IPS DF 4.7 (cell line): ENCODE results near the gene SETD1A.
"Not testable (repeated sequence)": the region's sequence is repeated elsewhere in the genome, so short reads cannot be mapped to it uniquely, and the experiment has no call there.

Experiments used
- DNase-seq: peaks from one replicate; pipeline ENCODE4 v3.0.0-alpha.2; 2013; ENCODE audit warnings: low spot score; ENCODE audit errors: extremely low read depth

Gene SETD1A

DNA sequence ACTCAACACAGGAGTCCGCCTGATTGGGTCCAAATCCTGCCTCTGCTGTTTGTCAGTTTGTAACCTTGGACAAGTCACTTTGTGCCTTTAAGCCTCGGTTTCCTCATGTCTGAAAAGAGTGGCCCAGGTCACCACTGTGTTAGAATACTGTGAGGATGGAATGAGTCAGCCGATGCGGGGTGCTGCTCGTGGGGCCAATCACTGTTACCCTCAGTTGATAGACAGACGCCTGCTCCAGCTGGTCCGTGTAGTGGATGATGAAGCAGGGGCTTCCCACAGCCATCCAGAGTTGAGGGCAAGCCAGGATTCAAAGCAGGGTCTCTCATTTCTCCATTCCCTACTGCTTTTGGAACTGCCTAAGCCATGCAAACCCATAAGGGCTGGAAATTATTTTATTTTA is 28.4 kb upstream of the SETD1A start:
- no peak for DNase-seq

DNA sequence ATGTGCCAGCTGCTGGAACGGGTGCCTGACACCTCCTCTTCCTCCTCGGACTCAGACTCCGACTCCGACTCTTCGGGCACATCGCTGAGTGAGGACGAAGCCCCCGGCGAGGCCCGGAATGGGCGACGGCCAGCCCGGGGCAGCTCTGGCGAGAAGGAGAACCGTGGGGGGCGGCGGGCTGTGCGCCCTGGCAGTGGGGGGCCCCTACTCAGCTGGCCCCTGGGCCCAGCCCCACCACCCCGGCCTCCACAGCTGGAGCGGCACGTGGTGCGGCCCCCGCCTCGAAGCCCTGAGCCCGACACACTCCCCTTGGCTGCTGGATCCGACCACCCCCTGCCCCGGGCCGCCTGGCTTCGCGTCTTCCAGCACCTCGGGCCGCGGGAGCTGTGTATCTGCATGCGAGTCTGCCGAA is 27.4 kb upstream of the SETD1A start:
- no peak for DNase-seq

DNA sequence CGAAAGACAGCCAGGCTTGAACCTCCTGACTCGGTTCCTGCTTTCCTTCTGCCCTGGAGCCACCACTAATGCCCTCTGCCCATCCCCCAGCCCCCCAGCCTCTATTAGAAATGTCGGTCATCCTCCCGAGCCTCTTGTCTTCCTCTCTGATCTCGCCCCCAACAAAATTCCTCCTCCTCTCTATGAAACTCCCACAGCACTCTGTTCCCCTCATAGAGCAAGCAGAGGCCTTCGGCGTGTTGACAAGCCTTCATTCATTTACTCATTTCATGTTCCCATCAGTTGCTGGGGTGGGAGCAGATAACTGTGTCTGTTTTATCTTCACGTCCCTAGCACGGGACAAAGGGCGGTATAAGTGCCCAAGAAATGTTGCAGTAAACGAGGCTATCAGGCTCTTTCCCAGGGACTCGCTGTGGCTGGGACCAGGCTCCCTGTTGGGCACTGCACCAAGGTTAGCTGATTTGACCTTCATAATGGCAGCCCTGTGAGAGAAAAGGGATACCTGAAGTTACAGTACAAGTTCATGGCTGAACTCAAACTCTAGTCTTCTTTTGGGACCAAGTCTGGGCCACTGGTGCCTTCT is 26.4 kb upstream of the SETD1A start:
- no peak for DNase-seq

DNA sequence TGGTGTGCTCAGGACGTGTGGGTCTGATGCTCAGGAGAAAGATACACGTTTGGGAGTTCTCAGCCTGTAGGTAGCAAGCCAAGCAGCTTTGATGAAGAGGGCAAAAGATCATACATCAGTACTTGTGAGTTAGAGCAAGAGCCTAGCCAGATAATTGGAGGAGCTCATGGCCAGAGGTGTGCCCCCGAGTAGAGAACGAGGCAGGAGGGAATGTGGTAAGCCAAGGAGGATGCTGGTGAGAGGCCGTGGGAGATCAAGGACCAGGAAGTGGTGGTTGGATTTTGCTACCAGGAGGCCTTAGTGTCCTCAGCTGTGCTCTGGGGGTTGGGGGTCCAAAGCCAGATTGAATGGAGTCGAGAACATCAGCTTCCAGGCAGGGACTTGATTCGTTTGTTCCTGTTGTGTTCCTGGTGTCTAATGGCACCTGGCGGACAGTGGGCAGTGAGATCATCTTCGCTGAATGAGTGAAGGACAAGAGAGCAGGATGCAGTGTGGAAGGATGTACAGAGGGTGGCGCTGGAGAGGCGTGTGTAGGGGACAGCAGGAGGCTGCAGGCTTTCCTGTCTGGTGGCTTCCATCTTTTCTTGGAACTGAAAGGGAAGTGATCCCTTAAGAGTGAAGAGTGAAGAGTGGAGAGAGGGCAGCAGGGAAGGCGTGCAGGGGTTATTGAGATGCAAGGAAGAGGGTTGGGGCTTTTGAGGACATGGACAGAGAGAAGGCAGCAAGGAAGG is 22.6 kb upstream of the SETD1A start:
- DNase-seq, result no peak

DNA sequence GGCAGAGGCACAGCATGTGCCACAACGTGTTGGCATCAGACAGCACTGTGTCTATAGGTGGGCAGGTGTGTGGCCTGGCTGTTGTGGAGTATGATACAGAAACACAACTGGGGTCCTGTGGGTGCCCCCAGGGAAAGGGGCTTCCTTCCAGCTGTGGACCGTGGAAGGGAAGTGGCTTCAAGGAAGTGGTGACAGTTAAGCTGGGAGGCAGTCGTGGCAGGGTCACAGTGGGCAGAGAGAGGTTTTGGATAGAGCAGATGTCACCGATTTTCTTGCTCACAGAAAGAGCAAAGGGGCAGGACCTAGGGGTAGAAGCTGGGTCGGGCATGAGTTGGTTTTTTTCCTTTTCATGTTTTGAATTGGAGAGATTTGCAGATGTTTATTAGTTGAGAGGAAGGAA is 19.9 kb upstream of the SETD1A start:
- DNase-seq, result no peak

DNA sequence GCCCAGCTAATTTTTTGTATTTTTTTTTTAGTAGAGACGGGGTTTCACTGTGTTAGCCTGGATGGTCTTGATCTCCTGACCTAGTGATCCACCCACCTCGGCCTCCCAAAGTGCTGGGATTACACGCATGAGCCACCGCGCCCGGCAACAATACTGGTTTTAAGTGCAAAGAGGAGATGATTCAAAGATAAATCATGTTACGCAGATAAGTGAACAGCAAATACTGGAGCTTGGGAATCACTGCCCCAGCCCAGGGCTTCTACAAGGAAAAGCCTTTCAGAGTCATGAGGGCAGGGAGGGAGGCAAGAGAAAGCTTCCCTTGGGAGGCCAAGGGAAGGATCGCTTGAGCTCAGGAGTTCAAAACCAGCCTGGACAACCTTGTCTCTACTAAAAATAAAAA is 18.0 kb upstream of the SETD1A start:
- DNase-seq, result not testable (repeated sequence)

DNA sequence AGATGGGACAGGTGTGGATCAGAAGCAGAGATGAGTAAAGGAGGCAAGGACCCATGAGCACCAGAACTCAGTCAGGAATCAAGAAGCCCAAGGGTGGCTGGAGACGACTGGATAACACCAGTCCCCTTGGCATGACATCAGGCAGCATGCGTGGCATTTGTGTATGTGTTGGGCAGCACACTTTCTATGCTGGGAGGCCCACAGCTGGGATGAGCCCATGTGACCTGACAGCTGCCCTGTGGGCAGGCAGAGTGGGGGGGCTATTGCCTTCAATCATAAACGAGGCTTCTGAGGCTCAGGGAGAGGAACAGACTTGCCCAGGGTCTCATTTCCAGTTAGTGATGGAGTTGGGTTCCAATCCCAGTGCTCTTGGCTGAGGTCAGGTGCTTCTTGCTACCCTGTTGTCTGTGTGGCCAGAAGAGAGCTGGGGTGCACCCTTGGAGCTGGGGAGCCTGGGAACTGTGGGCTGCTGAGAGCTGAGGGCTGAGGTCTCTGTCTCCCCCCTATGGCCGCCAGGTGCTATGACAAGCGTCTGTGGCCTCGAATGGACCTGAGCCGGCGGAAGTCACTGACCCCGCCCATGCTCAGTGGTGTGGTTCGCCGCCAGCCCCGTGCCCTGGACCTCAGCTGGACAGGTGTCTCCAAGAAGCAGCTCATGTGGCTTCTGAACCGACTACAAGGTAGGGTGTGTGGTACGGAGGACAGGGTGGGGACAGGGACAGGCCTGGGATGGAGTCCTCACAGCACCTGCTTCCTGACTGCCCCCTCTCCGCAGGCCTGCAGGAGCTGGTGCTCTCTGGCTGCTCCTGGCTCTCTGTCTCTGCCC is 15.7 kb upstream of the SETD1A start:
- no peak for DNase-seq

DNA sequence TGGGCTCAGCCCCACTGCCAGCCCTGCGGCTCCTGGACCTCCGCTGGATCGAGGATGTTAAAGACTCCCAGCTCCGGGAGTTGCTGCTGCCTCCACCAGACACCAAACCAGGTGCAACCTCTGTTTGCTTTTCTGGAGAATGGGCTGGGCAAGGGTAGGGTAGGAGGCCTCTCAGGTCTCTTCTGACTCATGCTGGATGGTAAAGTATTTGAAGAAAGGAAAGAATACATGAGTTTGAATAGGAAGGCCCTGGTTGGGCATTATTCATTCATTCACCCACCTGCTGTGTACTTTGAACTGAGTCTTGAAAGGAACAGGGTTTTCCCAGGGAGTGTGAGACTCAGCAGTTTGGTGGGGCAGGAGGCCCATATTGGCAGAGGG is 15.1 kb upstream of the SETD1A start:
- no peak for DNase-seq

DNA sequence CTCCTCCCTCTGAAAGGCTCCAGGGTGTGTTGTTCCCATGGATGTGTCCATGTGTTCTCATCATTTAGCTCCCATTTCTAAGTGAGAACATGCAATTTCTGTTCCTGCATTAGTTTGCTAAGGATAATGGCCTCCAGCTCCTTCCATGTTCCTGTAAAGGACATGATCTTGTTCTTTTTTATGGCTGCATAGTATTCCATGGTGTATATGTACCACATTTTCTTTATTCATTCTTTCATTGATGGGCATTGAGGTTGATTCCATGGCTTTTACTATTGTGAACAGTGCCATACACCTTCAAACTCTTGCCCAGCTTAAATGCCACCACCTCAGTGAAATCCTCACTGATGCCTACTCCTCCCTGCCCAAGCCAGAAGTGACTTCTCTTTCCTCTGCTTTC is 13.2 kb upstream of the SETD1A start:
- DNase-seq, result no peak

DNA sequence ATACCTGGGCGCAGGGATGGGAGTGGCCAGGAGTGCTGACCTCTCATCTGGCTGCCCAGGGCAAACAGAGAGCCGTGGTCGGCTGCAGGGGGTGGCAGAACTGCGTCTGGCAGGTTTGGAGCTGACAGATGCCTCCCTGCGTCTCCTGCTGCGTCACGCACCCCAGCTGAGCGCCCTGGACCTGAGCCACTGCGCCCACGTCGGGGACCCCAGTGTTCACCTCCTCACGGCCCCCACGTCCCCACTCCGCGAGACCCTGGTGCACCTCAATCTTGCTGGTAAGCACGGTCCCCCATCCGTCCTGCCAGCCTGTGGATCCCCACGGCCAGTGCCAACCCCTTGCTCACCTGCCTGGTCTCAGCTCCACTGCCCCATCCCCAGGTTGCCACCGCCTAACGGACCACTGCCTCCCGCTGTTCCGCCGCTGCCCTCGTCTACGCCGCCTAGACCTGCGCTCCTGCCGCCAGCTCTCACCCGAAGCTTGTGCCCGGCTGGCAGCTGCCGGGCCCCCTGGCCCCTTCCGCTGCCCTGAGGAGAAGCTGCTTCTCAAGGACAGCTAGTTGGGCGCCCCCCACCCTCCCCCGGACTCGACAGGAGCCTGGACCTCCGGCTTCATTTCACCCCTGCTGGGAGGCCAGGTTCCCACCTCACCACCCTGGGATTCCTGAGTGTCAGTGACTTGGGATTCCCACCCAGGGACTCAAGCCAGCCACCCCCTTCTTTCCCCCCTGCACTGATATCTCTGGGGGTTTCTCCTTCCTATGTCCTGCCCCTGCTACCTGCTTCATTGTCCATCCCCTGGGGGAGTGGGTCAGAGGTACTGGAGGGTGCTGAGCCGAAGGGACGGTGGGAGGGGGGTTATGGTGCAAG is 10.6 kb upstream of the SETD1A start:
- no peak for DNase-seq

DNA sequence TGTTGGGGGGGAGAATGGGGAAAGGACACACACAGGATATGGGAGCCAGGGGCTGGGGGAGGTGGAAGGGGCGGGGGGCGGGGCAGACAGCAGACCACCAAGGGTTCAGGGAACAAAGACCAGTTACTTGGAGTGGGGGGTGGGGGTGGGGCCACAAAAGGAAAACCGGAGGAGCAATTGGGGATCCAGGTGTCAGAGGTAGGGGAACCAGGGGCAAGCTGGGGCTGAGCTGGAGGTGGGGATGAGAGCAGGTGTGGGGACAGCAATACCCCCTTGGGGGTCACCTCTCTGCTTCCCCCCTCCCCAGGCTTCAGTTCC is 10.1 kb upstream of the SETD1A start:
- no peak for DNase-seq

DNA sequence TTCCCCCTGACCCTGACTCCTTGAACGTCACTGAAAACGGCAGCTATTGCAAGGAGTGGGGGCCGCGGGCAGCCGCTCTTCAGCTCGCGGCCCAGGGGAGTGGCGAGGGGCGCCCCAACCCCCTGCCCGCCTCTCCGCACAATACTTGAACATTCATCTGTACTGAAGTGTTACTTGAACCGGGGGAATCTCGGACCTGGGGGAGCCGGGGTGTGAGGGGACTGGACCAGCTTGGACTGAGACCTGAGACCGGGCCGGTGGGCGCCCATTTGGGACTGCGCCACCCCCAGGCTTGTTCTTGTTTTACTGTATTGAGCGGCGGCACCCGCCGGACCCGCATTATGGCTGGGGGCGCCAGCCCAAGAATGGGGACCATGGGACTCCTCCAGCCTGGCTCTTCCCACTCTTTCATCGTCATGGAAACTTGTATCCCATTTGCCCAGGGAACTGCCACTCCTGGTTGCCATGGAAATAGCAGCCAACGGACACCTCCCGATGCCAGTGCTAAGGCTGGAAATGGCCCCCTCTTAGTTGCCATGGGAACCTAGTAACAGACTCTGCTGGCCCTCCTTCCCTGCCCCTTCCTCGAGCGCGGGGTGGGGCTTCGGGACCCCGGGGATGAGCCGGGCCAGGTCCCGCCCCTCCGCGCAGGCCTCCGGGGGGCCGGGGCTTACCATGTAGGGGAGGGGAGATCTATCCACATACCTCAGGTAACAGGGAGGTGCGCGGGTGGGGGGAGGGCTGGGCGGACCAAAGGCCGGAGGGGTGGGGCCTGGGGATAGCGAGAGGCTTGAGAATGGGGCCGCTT is 9.5 kb upstream of the SETD1A start:
- peak; percentile 100 for DNase-seq

DNA sequence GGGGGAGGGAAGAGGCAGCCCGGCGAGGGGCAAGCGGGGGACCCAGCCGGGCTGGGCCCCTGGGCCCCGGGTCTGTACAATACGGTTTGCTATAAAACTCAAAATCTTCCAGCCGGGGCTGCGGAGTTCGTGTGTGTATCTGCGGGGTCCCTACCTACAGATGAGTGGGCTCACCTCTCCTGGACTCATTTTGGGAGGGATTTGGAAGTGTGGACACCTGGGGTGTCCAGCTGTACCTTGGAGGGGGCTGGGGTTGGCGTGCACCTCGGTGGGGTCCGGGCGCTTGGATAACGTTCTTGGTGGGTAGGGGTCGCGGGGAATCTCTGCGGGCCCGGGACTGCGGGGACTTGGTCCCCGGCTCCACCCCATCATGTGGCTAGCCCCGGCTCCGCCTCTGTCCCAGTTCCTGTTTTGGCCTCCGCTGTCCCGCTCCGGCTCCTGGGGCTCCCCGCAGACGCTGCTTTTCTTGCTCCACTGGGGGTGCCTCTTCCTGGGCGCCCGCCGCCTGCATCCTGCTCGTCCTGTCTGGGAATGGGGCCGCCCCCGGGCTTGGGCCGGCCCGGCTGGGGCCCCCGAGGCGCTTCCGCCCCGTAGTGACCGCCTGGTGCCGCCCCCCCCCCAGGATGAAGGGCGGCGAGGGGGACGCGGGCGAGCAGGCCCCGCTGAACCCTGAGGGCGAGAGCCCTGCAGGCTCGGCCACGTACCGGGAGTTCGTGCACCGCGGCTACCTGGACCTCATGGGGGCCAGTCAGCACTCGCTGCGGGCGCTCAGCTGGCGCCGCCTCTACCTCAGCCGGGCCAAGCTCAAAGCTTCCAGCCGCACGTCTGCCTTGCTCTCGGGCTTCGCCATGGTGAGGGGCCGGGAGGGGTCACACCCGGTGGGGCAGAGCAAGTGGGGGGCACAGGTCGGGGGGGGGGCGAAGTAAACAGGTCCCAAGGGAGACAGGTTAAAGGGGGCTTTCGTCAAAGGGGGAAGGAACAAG is 8.6 kb upstream of the SETD1A start, which contains the start of gene ORAI3:
ORAI3 (plus strand) TSS at position 402 of the 983 bp plus-strand sequence; CDS start at position 624, 222 bp downstream.
- no peak for DNase-seq

DNA sequence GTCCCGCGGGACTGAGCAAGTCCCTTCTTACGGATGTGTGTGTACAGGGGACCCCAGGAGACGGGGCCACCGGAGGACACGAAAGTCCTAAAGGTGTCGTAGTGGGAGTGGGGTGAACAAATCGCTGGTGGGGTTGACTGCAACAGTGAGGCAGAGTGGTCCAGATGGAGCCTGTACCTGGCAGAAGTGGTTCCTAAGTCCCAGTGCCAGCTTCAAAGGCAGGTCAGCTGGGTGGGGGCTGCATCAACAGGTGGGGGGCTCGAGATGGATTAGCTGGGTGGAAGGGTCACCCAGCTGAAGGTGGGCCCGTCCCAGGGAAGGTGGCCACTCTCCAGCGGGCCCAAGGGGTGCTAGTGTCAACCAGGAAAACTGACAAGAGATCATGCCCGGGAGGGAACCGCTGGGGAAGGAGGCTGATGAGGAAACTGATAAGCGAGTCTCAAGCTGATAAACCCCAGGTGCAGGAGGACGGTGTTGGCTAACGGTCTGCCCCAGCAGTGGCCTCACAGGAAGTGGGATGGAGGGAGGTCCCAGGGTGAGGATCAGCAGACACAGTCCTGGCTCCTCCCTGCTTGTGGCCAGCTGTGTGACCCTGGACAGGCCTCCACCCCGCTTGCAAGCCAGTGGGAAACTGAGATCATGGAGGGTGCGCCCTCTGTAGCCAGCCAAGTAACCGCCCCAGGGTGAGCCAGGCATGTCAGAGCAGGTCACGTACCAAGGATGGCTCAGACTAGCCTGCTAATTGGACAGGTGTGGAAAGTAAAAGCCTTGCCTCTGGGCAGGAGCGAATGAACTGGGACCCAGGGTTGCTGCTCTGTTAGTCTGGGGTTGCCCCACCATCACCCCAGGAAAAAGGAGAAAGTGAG is 7.7 kb upstream of the SETD1A start:
- DNase-seq, result no peak

DNA sequence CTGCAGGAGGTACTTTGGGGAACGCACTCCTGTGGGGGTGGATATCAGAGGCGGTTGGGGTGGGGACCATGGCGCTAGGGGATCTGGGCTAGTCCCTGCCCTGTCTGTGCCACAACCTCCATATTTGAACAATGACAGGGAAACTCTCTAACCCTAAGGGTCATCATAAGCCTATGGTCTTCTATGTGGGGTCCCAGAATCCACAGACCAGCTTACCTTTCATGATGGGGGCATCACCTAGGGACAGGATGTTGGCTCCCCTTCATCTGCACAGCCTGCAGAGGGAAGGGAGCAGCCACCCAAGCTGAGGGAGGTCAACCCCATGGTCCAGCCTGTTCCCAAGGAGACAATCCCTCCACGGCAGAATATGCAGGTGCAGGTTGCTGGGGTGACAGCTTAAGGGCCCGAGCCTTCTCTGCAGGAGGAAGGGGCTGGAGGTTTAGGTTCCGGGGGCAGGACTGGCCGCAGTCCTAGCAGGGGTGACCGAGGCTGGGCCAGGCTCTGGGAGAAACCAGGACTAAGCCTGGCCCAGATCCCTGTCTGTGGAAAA is 7.0 kb upstream of the SETD1A start:
- no peak for DNase-seq

DNA sequence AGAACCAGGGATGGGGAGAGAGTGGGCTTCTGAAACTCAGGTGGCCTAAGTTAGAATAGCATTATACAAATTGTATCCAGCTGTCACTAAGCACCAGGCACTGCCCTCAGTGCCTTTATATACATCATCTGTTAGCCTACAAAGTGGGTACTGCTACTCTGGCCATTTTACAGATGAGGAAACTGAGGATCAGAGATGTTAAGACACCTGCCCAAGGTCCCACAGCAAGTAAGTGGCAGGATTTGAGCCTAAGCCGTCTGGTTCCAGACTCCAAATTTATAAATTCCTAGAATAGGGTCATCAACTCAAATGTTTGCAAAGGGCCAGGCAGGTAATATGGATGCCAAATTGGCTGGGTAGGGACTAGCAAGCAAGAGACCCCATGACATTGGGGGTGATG is 6.4 kb upstream of the SETD1A start:
- DNase-seq, result no peak

DNA sequence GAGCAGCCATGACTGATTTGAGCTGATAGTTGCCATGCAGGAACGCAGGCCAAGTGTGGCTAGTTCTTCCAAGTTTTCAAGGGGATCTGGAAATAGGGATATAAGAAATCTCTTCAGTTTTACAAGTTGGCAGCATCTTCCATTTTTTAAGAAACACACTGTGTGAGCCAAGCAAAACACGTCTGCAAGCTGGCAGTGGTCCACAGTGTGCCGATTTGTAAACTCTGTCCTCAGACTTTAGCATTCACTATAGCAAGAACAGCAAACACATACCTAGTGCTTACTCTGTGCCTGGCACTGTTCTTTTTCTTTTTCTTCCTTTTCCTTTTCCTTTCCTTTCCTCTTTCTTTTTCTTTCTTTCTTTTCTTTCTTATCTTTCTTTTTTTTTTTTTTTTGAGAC is 5.8 kb upstream of the SETD1A start:
- DNase-seq, result no peak

DNA sequence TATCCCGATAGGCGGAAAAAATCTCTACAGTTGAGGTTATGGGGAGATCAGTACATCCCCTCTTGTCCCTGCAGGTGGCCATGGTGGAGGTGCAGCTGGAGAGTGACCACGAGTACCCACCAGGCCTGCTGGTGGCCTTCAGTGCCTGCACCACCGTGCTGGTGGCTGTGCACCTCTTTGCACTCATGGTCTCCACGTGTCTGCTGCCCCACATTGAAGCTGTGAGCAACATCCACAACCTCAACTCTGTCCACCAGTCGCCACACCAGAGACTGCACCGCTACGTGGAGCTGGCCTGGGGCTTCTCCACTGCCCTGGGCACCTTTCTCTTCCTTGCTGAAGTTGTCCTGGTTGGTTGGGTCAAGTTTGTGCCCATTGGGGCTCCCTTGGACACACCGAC is 4.4 kb upstream of the SETD1A start:
- no peak for DNase-seq
